Hematopoietic multipotent progenitor cell (in vitro differentiated cells): Measurements from ENCODE around the gene CPEB1. TPM values are rescaled to one million over a fixed set of nuclear protein-coding genes. Genes with fewer than 3 reads are reported as not detected.

ENCODE experiments used
- DNase-seq, 3 donors: peaks; one replicate each; pipeline ENCODE4 v3.0.0-alpha.2; 2011 to 2015; ENCODE audit warnings: low read depth in 2 of 3, low spot score in 2 of 3
- total RNA-seq: library from RNA; depleted of rRNA; stranded (reverse); fragments of >200 nt; gene quantifications from one replicate; pipeline ENCODE4 v1.2.3, GENCODE V29; 2012

Gene CPEB1
- 0.27 TPM for total RNA-seq

DNA sequence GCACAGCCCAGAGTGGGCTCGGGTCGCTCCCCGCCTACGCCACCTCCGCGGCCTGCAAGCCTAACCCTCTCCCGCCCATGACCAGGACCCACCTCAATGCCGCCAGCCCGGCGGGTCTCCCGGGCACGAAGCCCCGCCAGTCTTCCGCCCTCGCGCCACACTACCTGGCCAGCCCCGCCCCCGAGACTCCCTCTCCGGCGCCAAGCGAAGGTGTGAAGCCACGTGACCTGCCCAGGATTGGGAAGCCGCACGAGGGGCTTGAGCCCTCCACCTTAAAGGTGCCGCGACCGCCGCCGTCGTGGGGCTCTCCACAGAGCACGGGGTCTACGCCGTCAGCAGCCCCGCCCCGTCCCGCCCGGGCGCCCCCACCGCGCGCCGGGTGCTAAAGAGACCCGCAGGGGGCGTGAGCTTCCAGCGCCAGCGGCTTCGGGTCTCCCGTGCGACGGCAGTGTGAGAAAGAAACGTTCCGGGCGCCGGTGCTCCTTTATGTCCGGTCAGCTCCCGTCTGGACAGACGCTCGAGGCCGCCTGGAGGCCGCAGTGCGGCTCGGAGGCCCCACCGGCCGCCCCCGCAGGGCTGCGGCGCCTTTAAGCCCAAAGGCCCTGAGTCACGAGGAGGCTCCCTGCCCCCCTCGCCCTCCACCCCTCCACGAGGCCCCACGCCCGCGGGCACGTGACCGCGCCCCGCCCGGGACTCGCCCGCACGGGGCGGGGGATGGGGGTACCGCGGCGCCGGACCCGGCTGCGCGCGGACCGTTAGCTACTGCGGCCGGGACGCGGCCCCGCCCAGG, at the start of gene CPEB1:
Gene CPEB1, minus strand, starts transcription at position 319 of the 790 bp plus-strand sequence. CDS start 18,904 bp downstream, outside the sequence.
- DNase-seq, result peak in 2 of 3 donors; percentile 59 to 69

GRCh38 chr15:82692171-82692570, 45.0 kb upstream of the CPEB1 start:
- DNase-seq, result no peak

- no peak for DNase-seq
Observed at GRCh38 chr15:82689147-82689546, 42.0 kb upstream of the CPEB1 start.

- DNase-seq, result no peak
Observed at GRCh38 chr15:82688691-82689090, 41.5 kb upstream of the CPEB1 start.

DNA sequence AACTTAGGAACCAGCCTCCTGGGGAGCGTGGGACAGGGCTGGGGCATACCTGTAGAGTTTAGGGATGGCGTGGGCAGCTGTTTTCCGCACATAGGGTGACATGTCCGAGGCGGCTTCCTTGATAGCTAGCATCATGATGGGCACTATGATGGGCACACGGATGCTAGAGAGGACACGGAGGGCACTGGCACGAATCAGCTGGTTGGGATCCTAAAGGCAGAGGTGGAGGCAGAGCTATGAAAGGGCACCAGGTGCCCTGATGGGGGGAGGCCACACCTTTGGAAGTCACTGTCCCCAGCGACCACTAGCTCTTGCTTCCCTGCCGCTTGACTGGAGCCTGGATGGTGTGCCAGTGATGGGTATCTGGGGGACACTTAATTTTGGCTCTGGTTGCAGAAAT, 34.2 kb upstream of the CPEB1 start:
- no peak for DNase-seq

- DNase-seq, result peak; percentile 73 to 85 (median 79)
Observed at GRCh38 chr15:82680200-82681102, 33.3 kb upstream of the CPEB1 start.

- DNase-seq, result no peak
Observed at GRCh38 chr15:82679626-82680199, 32.5 kb upstream of the CPEB1 start.

- DNase-seq, result no peak
Observed at GRCh38 chr15:82677720-82678323, 30.7 kb upstream of the CPEB1 start.

DNA sequence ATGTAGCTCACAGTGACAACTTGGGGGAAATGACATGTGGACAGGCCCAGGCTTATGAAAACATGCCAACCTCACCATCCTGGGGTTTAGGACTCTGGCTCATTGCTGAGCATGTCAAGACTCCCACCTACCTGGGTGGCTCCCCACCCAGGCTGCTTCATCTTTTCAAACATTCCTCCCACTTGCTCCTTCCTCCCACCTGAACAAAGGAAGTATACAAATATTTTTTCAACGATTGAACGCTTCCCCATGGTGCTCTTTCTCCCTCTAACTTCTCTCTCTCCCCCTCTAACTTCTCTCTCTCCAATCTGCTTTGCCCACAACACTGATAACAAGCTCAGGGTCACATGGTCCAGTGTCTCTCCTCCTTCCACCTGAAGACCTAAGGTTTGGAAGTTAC, 27.7 kb upstream of the CPEB1 start:
- DNase-seq, result no peak

DNA sequence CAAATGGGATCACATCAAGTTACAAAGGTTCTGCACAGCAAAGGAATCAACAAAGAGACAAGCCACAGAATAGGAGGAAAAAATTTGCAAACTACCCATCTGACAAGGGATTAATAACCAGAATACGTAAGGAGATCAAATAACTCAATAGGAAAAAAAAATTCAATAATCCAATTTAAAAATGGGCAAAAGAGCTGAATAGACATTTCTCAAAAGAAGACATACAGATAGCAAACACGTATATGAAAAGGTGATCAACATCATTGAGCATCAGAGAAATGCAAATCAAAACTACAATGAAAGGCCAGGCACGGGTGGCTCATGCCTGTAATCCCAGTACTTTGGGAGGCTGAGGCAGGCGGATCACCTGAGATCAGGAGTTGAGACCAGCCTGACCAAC, 23.5 kb upstream of the CPEB1 start:
- DNase-seq, result no peak

GRCh38 chr15:82666606-82667005, 19.4 kb upstream of the CPEB1 start:
- DNase-seq, result no peak

DNA sequence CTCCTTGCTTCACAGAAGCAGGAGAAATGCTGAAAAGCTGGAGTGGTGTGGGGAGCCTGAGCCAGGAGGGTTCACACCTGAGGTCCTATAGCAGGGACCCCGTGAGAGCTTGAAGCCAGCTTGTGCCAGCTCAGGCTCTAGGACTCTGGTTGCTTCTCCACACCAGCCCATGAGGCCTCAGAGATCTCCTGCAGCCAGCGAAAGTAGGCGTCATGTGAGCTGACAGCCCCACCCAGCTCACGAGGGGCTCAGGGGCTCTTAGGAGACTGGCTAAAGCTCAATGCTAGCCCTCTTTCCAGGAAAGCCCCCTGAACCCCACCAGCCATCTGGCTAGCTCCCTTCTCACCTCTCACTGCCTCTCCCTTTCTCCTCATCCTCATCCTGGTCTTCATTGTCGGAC, 16.9 kb upstream of the CPEB1 start:
- no peak for DNase-seq

DNA sequence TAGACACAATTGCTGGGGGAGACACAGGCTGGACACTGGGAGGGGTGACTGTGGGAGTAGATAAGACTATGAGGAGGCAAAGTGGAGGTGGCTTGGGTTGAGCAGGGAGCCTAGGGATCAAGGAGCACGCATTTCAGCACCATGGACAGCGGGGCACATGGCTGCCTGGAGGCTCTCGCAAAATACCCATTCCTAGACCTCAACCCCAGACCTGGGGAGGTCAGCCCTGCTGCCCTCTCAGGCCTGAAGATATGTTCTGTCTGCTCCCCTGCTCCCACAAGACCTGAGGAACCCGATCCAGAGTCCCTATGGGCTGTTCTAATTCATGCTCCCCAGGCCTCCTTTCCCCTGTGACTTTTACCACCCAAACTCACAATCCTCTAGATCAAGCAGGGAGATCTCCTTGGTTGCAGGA, 16.0 kb upstream of the CPEB1 start:
- peak in 2 of 3 donors; percentile 62 to 78 for DNase-seq

- no peak for DNase-seq
Observed at GRCh38 chr15:82662641-82663040, 15.5 kb upstream of the CPEB1 start.

DNA sequence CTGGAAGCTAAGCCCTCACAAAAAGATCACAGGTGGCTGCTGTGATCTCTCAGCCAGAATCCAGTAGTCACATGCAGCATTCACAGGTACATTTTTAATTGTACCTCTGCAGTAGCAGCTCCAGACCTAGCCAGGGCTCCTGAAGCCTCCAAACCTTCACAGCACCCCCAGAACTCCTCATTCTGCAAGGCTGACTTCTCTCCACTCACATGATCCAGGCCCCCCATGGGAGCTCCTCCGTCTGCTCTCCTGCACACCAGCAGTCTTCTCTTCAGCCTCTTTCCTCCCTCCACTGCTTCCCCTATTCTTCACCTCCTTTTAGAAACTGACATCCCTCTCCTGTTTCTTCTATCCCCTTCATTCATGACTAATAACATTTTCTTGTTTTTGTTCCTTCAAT, 13.2 kb upstream of the CPEB1 start:
- DNase-seq, result no peak

DNA sequence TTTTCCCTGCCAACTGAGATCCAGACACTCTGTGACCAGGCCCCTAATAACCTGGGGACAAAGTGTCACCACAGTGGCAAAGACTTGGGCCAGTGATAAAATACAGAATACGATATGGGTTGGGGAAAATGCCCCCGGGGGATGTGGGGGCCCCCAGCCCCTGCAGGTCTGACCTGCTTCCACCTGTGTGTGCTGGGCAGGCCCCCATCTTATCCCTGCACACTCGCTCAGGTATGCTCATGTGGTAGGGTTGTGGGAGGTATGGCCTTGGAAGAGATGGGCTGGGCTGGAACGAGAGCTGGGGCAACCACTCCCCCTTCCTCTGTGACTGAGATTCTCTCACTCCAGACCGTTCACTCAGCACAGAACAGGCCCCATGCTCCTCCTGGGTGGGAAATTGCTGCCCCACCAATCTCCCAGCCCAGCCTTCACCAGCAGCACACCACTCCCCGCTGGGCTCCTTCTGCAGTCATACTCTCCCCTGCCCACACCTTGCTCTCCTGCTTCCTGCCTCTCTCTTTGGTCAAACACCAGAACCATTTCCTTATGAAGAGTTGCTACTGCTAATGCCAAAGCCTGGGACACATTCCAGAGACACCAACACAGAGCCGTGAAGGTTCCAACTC, 9.6 kb upstream of the CPEB1 start:
- DNase-seq, result no peak

- no peak for DNase-seq
Observed at GRCh38 chr15:82655606-82656005, 8.4 kb upstream of the CPEB1 start.

- DNase-seq, result no peak
Observed at GRCh38 chr15:82653483-82654168, 6.5 kb upstream of the CPEB1 start.

DNA sequence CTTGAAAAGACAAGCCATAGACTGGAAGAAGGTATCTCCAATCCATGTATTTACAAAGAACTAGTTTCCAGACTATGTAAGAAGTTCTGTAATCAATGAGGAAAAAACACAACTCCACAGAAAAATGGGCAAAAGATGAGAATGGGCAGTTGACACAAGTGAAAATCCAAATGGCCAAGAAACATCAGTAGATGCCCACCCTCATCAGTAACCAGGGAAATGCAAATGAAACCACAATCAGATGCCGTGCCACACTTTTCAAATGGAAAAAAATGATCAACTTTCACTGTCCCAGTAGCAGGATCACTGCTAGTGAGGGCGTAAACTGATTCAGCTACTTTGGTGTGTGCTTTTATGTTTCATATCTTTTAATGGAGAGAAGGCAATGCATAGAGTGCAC, 4.5 kb upstream of the CPEB1 start:
- no peak for DNase-seq
